T-cell (primary cell): ENCODE data around the gene C1orf116. TPM values are rescaled to one million over a fixed set of nuclear protein-coding genes. Genes with fewer than 3 reads are reported as not detected.

Experiments
- ATAC-seq, 4 experiments: fragments of 200-7000 bp in 3 of 4; fragments of 150-1000 bp in 1 of 4; cut with Tn5 transposase; replicated peaks in 1 of 4; 1 replicate in 3 of 4; 2 replicates in 1 of 4; pipeline ENCODE4 v1.10.0; 2021; ENCODE audit warnings: moderate library complexity in 3 of 4, mild to moderate bottlenecking in 2 of 4, moderate number of reproducible peaks in 1 of 4
- CTCF ChIA-PET, 2 donors: fragments of 300-600 bp; sonication (Branson Sonifier 250); formaldehyde crosslinking; loops; one replicate each; lab custom pipeline; 2022; ENCODE audit warnings: antibody characterized with exemption in 2 of 2; lab: Charles Lee
- POLR2A ChIA-PET, 2 donors: fragments of 300-600 bp; sonication (Branson Sonifier 250); formaldehyde crosslinking; loops; one replicate each; lab custom pipeline; 2022; ENCODE audit warnings: antibody characterized with exemption in 2 of 2; lab: Charles Lee
- DNase-seq, 35 experiments: peaks; one replicate each; pipeline versions ENCODE4 v3.0.0 to v3.0.0-alpha.2; 2013 to 2023
- H3K27ac ChIP-seq: one replicate; pipeline ENCODE4 v1.5.1; 2013; ENCODE audit warnings: low read length
- H3K27me3 ChIP-seq, 2 experiments: replicated peaks in 1 of 2; 1 replicate in 1 of 2; 2 replicates in 1 of 2; pipeline versions ENCODE4 v1.6.1 to v1.7.0; 2013; ENCODE audit warnings: low read length in 1 of 2, mixed read lengths in 1 of 2; ENCODE audit not compliant: control insufficient read depth in 2 of 2, insufficient read depth in 2 of 2; ENCODE audit errors: extremely low read depth in 1 of 2
- H3K36me3 ChIP-seq, 2 donors: 1 replicate in 1 of 2; 2 replicates in 1 of 2; pipeline versions ENCODE4 v1.6.1 to v1.7.0; 2013; ENCODE audit warnings: low read length in 1 of 2; ENCODE audit not compliant: control insufficient read depth in 2 of 2, insufficient read depth in 1 of 2; ENCODE audit errors: extremely low read depth in 1 of 2
- H3K4me1 ChIP-seq, 2 experiments: 1 replicate in 1 of 2; 2 replicates in 1 of 2; pipeline versions ENCODE4 v1.6.1 to v1.7.0; 2013; ENCODE audit warnings: low read length in 2 of 2, mixed read lengths in 1 of 2; ENCODE audit not compliant: insufficient read depth in 2 of 2, control insufficient read depth in 1 of 2; ENCODE audit errors: extremely low read depth in 1 of 2
- H3K4me3 ChIP-seq, 2 donors: 1 replicate in 1 of 2; 2 replicates in 1 of 2; pipeline versions ENCODE4 v1.5.1 to v1.7.0; 2013; ENCODE audit warnings: mild to moderate bottlenecking in 2 of 2, low read length in 1 of 2, moderate library complexity in 1 of 2; ENCODE audit not compliant: control insufficient read depth in 1 of 2; ENCODE audit errors: extremely low read depth in 1 of 2
- H3K9me3 ChIP-seq: 2 replicates; pipeline ENCODE4 v1.7.0; 2013
- H3K27ac Mint-ChIP-seq, 2 donors: one replicate each; pipeline ENCODE4 v1.8.0; 2020 to 2021; ENCODE audit warnings: mild to moderate bottlenecking in 2 of 2, mixed read lengths in 2 of 2
- H3K27me3 Mint-ChIP-seq, 2 donors: one replicate each; pipeline ENCODE4 v1.8.0; 2021 to 2022; ENCODE audit warnings: mixed read lengths in 2 of 2
- H3K36me3 Mint-ChIP-seq: one replicate; pipeline ENCODE4 v1.8.0; 2021; ENCODE audit warnings: mixed read lengths
- H3K4me1 Mint-ChIP-seq, 3 donors: one replicate each; pipeline ENCODE4 v1.8.0; 2020 to 2022; ENCODE audit warnings: mixed read lengths in 3 of 3, mild to moderate bottlenecking in 1 of 3
- H3K4me3 Mint-ChIP-seq, 3 donors: one replicate each; pipeline ENCODE4 v1.8.0; 2020 to 2022; ENCODE audit warnings: mild to moderate bottlenecking in 3 of 3, mixed read lengths in 3 of 3, moderate library complexity in 3 of 3
- H3K9me3 Mint-ChIP-seq, 3 donors: one replicate each; pipeline ENCODE4 v1.8.0; 2020 to 2022; ENCODE audit warnings: mixed read lengths in 3 of 3
- WGBS: methylation state at CpG from one replicate; pipeline ENCODE4 v1.1.5; 2013; ENCODE audit warnings: missing lambda C conversion rate; ENCODE audit not compliant: insufficient coverage; 5-methylcytosine and 5-hydroxymethylcytosine counted together
- total RNA-seq, 35 experiments: library from RNA in 6 of 35; stranded (reverse) in 6 of 35; fragments of 120-200 nt in 1 of 35; gene quantifications; one replicate each; pipeline versions ENCODE4 v1.2.1 to v1.2.4 and lab custom pipeline; 2013 to 2026

C1orf116 gene
- total RNA-seq, 5 donors from 2014 or later (not counting 1 experiment from before 2014, with no cell fraction given), result 0.08 to 0.29 (median 0.14) TPM

- ChIA-PET CTCF (no interaction called here), POLR2A (no interaction called here)
- no peak overlapping the region for H3K27ac ChIP-seq
- Mint-ChIP-seq H3K4me1 (no peaks in the 10 kb centered on the region), H3K36me3 (no peaks in the 10 kb centered on the region), H3K27ac (no peak overlapping the region), H3K27me3 (peaks cover 14 to 34% of the 10 kb centered on the region in 2 donors), H3K9me3 (no peaks in the 10 kb centered on the region), H3K4me3 (no peak overlapping the region)
- no peaks in the 10 kb centered on the region for H3K36me3 ChIP-seq
- ATAC-seq (no peak), DNase-seq (no peak)
- H3K9me3 ChIP-seq, result no peaks in the 10 kb centered on the region
- H3K4me1 ChIP-seq, result no peaks in the 10 kb centered on the region
- no CpG with 5 or more reads among the region's 7 CpGs for WGBS
- H3K4me3 ChIP-seq, result no peak overlapping the region
- H3K27me3 ChIP-seq, result peaks cover 0 to 14% of the 10 kb centered on the region in 2 experiments
These were observed 14.7 kb downstream of the C1orf116 start for GRCh38 chr1:207017615-207018559.

- Histone ChIP-seq H3K36me3 (no peaks in the 10 kb centered on the region), H3K9me3 (no peaks in the 10 kb centered on the region), H3K4me1 (no peaks in the 10 kb centered on the region), H3K27ac (no peak overlapping the region), H3K4me3 (no peak overlapping the region), H3K27me3 (peaks cover 0 to 3% of the 10 kb centered on the region in 2 experiments)
- no peak overlapping the region for H3K27ac Mint-ChIP-seq
- no peaks in the 10 kb centered on the region for H3K9me3 Mint-ChIP-seq
- H3K27me3 Mint-ChIP-seq, result peaks cover 19 to 41% of the 10 kb centered on the region in 2 donors
- H3K36me3 Mint-ChIP-seq, result no peaks in the 10 kb centered on the region
- ChIA-PET CTCF (no interaction called here), POLR2A (no interaction called here)
- H3K4me3 Mint-ChIP-seq, result no peak overlapping the region
- no peaks in the 10 kb centered on the region for H3K4me1 Mint-ChIP-seq
- DNase-seq (no peak), ATAC-seq (no peak)
- WGBS, result 86% methylated on average over 1 of the region's 3 CpGs
These were observed 16.8 kb downstream of the C1orf116 start for GRCh38 chr1:207015791-207016190.

- ChIA-PET CTCF (interaction anchor here in 1 of 2 donors (1.6 kb wide), 1 partner anchor 10 kb away, joined by 5 read pairs; no protein-coding TSS in a partner anchor), POLR2A (no interaction called here)
- Mint-ChIP-seq H3K9me3 (no peaks in the 10 kb centered on the region), H3K27ac (no peak overlapping the region), H3K4me1 (no peaks in the 10 kb centered on the region), H3K27me3 (peaks cover 19 to 39% of the 10 kb centered on the region in 2 donors), H3K36me3 (no peaks in the 10 kb centered on the region), H3K4me3 (no peak overlapping the region)
- H3K4me1 ChIP-seq, result no peaks in the 10 kb centered on the region
- no peaks in the 10 kb centered on the region for H3K36me3 ChIP-seq
- H3K4me3 ChIP-seq, result no peak overlapping the region
- ATAC-seq (no peak), DNase-seq (no peak)
- H3K27ac ChIP-seq, result no peak overlapping the region
- H3K9me3 ChIP-seq, result no peaks in the 10 kb centered on the region
- peaks cover 0 to 3% of the 10 kb centered on the region in 2 experiments for H3K27me3 ChIP-seq
- no CpG with 5 or more reads among the region's 3 CpGs for WGBS
These were observed 17.8 kb downstream of the C1orf116 start for GRCh38 chr1:207014728-207015127.

GRCh38 chr1:207013321-207014085 is 19.1 kb downstream of the C1orf116 start:
- ATAC-seq (no peak), DNase-seq (no peak)
- Mint-ChIP-seq H3K4me3 (no peak overlapping the region), H3K36me3 (no peaks in the 10 kb centered on the region), H3K9me3 (no peaks in the 10 kb centered on the region), H3K27me3 (peaks cover 16 to 33% of the 10 kb centered on the region in 2 donors), H3K4me1 (no peaks in the 10 kb centered on the region), H3K27ac (no peak overlapping the region)
- CTCF ChIA-PET, result interaction anchor here in 1 of 2 donors (1.6 kb wide), 1 partner anchor 9 kb away, joined by 5 read pairs; no protein-coding TSS in a partner anchor
- 92% methylated on average over 4 of the region's 6 CpGs for WGBS
- peaks cover 0 to 3% of the 10 kb centered on the region in 2 experiments for H3K27me3 ChIP-seq
- H3K27ac ChIP-seq, result no peak overlapping the region
- no peaks in the 10 kb centered on the region for H3K4me1 ChIP-seq
- POLR2A ChIA-PET, result interaction anchor here in 1 of 2 donors (0.5 kb wide), 1 partner anchor 121 kb away, joined by 3 read pairs; no protein-coding TSS in a partner anchor
- H3K36me3 ChIP-seq, result no peaks in the 10 kb centered on the region
- H3K4me3 ChIP-seq, result no peak overlapping the region
- H3K9me3 ChIP-seq, result no peaks in the 10 kb centered on the region

GRCh38 chr1:207010726-207011125 is 21.8 kb downstream of the C1orf116 start:
- 100% methylated on average over 1 of the region's 2 CpGs for WGBS
- Histone ChIP-seq H3K9me3 (no peaks in the 10 kb centered on the region), H3K4me3 (no peak overlapping the region), H3K36me3 (no peaks in the 10 kb centered on the region), H3K27ac (no peak overlapping the region), H3K4me1 (no peaks in the 10 kb centered on the region), H3K27me3 (peaks cover 0 to 6% of the 10 kb centered on the region in 2 experiments)
- POLR2A ChIA-PET, result no interaction called here
- H3K4me1 Mint-ChIP-seq, result no peaks in the 10 kb centered on the region
- CTCF ChIA-PET, result interaction anchor here (0.6 to 0.7 kb wide), 4 partner anchors 22 to 396 kb away, joined by 3 to 4 read pairs (median 4); no protein-coding TSS in a partner anchor
- H3K27ac Mint-ChIP-seq, result no peak overlapping the region
- H3K36me3 Mint-ChIP-seq, result no peaks in the 10 kb centered on the region
- ATAC-seq (no peak), DNase-seq (no peak)
- H3K4me3 Mint-ChIP-seq, result no peak overlapping the region
- H3K9me3 Mint-ChIP-seq, result no peaks in the 10 kb centered on the region
- peaks cover 21 to 44% of the 10 kb centered on the region in 2 donors for H3K27me3 Mint-ChIP-seq

- Histone ChIP-seq H3K4me1 (no peaks in the 10 kb centered on the region), H3K27ac (no peak overlapping the region), H3K9me3 (no peaks in the 10 kb centered on the region), H3K36me3 (no peaks in the 10 kb centered on the region), H3K4me3 (no peak overlapping the region), H3K27me3 (peaks cover 0 to 6% of the 10 kb centered on the region in 2 experiments)
- no peak for ATAC-seq
- no peak for DNase-seq
- Mint-ChIP-seq H3K4me1 (peaks cover 0 to 3% (median 2%) of the 10 kb centered on the region in 3 donors), H3K27ac (no peak overlapping the region), H3K4me3 (no peak overlapping the region), H3K36me3 (no peaks in the 10 kb centered on the region), H3K27me3 (peaks cover 24 to 41% of the 10 kb centered on the region in 2 donors), H3K9me3 (no peaks in the 10 kb centered on the region)
- ChIA-PET CTCF (no interaction called here), POLR2A (no interaction called here)
- 100% methylated on average over 5 of the region's 7 CpGs for WGBS
These were observed 22.6 kb downstream of the C1orf116 start for GRCh38 chr1:207009945-207010344.
